ENCODE measurements around the gene HMG20A.

HMG20A gene

DNA sequence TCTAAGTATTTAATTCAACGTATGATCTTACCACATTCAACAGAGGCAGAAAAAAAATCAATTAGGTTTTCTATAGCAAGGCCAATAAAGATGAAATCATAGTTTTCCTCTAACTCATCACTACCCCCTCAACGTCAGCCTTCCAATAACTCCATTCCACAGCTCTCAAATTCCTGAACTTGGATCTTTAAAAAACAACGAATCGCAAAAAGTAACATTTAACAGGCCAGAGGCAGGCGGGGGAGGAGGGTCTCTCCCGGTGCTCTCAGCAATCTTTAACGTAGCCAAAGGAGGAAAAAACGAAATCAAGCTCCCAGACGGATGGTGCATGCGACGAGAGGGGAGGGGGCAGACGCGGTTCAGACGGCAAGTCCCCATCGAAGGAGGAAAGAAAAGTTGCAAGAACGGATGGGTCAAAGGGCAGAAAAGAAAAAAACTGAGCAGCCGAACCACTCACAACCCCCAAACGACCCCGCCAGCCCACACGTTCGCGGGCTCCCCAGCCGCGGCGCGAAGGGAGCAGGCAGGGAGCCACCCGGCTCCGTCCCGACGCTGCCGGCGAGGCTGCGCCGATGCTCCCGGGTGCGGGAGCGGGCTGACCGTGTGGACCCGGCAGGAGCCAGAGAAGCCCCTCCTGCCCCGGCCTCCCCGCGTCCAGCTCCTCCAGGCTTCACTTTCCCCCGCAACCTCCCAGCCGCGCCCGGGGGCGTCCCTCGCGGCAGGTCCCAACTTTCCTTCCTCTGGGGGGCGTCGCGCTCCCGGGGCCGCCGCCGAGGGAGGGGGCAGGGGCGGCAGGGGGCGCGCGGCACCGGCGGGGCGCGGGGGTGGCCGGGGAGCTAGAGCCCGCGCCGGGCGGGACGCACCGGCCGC lies 1.5 kb upstream of the HMG20A start:
- Histone ChIP-seq H3K27me3 (ENCODE audit: control insufficient read depth, insufficient read depth, low read length) (no peaks in the 10 kb centered on the region), H3K36me3 (ENCODE audit: control insufficient read depth, low read depth, low read length) (no peaks in the 10 kb centered on the region), H3K27ac (ENCODE audit: low read length) (no peak overlapping the region), H3K4me1 (ENCODE audit: control insufficient read depth, low read depth, low read length) (peaks cover 36% of the 10 kb centered on the region), H3K9me3 (ENCODE audit: control insufficient read depth, low read depth, low read length) (no peaks in the 10 kb centered on the region), H3K9ac (ENCODE audit: low read length) (peak overlapping the region; percentile 66), H3K4me3 (ENCODE audit: low read length) (peak overlapping the region; percentile 61)

DNA sequence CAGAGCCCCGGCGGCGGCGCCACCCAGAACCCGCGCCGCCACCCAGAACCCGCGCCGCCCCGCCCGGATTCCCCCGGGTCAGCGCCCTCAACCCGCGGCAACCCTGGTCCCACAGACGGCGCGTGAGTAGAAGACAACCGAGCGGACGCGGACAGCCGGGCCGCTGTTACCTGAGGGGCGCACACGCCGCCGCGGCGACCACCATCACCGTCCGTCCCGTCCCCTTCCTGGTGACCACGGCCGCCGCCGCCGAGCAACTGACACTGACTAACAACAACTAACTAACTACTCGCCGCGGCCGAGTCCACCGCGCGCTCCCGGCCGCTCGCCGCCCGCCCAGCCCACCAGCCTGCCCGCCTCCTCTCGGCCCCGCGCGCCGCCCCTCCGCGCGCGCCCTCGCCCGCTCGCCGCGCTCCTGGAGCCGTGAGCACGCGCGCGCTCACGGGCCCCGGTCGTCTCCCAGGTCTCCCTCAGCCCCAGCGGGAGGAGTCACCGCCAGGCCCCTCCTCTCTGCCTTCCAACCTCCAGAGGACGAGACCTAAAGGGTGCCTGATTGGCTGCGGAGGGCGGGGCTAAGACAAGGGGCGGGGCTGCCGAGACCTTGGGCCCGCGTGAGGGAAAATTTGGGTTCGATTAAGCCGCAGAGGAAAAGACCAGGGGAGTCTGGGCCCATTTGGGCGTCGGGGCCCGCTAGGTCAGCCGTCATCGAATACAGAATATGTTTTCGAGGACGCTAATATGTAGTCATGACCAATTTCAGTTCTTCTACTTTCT lies 665 bp upstream of the HMG20A start, which contains the start of gene PEAK1:
Gene PEAK1 (minus strand): TSS at position 269 of the 774 bp plus-strand sequence. CDS start 238,178 bp downstream, outside the sequence.
- Histone ChIP-seq H3K4me3 (ENCODE audit: low read length) (peak within 1 kb of the TSS; percentile 98), H3K36me3 (ENCODE audit: control insufficient read depth, low read depth, low read length) (no peaks in the 10 kb centered on the region), H3K9ac (ENCODE audit: low read length) (peak within 1 kb of the TSS; percentile 84), H3K27ac (ENCODE audit: low read length) (peak within 1 kb of the TSS; percentile 99), H3K9me3 (ENCODE audit: control insufficient read depth, low read depth, low read length) (no peaks in the 10 kb centered on the region), H3K4me1 (ENCODE audit: control insufficient read depth, low read depth, low read length) (peaks cover 36% of the 10 kb centered on the region), H3K27me3 (ENCODE audit: control insufficient read depth, insufficient read depth, low read length) (no peaks in the 10 kb centered on the region)

DNA sequence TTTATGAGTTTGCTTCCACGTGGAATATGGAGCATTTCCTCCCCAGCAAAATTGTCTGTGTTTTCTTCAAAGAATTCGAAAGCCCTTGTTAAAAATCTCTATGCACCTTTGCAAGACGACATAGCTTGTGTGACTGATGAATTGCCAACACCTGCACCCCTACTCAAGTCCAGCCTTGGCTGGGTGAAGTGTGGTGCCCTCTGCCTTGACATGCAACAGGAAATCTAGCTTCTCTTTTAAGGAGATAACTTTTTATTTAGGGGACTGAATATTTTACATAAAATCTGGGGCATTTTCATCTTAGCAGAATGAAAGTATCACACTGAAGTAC lies 647 bp downstream of the HMG20A start:
- no peaks in the 10 kb centered on the region for H3K27me3 ChIP-seq (ENCODE audit: control insufficient read depth, insufficient read depth, low read length)
- H3K9ac ChIP-seq (ENCODE audit: low read length): peak overlapping the region; percentile 84
- H3K27ac ChIP-seq (ENCODE audit: low read length): peak overlapping the region; percentile 31
- no peaks in the 10 kb centered on the region for H3K9me3 ChIP-seq (ENCODE audit: control insufficient read depth, low read depth, low read length)
- peak overlapping the region; percentile 98 for H3K4me3 ChIP-seq (ENCODE audit: low read length)
- no peaks in the 10 kb centered on the region for H3K36me3 ChIP-seq (ENCODE audit: control insufficient read depth, low read depth, low read length)
- H3K4me1 ChIP-seq (ENCODE audit: control insufficient read depth, low read depth, low read length): peaks cover 27% of the 10 kb centered on the region

DNA sequence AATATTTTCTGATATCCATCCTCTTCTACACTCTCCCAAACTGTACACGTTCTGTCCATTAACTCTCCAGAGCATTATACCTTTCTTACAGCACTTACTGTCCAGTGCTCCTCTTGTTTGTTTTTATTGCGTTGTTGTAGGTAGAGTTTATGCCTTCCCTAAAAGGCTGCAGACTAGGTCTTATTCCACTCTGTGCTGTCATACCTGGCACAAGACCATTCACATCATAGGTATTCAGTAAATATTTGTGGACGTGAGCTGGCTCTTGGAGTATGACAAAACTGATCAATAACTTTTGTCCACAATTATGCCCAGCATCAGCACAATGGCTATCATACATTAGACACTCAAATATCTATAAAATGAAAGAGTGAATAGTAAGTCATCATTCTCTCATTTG lies 4.4 kb downstream of the HMG20A start:
- no peak overlapping the region for H3K27ac ChIP-seq (ENCODE audit: low read length)
- no peak overlapping the region for H3K4me3 ChIP-seq (ENCODE audit: low read length)
- H3K9me3 ChIP-seq (ENCODE audit: control insufficient read depth, low read depth, low read length): no peaks in the 10 kb centered on the region
- no peaks in the 10 kb centered on the region for H3K27me3 ChIP-seq (ENCODE audit: control insufficient read depth, insufficient read depth, low read length)
- peaks cover 7% of the 10 kb centered on the region for H3K4me1 ChIP-seq (ENCODE audit: control insufficient read depth, low read depth, low read length)
- no peak overlapping the region for H3K9ac ChIP-seq (ENCODE audit: low read length)
- H3K36me3 ChIP-seq (ENCODE audit: control insufficient read depth, low read depth, low read length): no peaks in the 10 kb centered on the region

DNA sequence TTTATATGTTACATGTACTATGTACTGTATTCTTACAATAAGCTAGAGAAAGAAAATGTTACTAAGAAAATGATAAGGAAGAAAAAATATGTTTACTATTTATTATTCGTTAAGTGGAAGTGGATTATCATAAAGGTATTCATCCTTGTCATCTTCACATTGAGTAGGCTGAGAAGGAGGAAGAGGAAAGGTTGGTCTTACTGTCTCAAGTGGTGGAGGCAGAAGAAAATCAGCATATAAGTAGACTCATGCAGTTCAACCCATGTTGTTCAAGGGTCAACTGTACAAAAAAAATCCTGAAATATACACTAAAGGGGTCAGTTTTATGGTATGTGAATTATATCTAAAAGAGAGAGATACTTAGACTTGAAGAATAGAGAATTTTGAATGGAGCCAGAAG lies 5.7 kb downstream of the HMG20A start:
- H3K36me3 ChIP-seq (ENCODE audit: control insufficient read depth, low read depth, low read length): no peaks in the 10 kb centered on the region
- H3K4me1 ChIP-seq (ENCODE audit: control insufficient read depth, low read depth, low read length): peaks cover 5% of the 10 kb centered on the region
- H3K4me3 ChIP-seq (ENCODE audit: low read length): no peak overlapping the region
- H3K27me3 ChIP-seq (ENCODE audit: control insufficient read depth, insufficient read depth, low read length): no peaks in the 10 kb centered on the region
- no peak overlapping the region for H3K27ac ChIP-seq (ENCODE audit: low read length)
- H3K9ac ChIP-seq (ENCODE audit: low read length): no peak overlapping the region
- no peaks in the 10 kb centered on the region for H3K9me3 ChIP-seq (ENCODE audit: control insufficient read depth, low read depth, low read length)

GRCh38 chr15:77426871-77427270 lies 6.2 kb downstream of the HMG20A start:
- no peaks in the 10 kb centered on the region for H3K36me3 ChIP-seq (ENCODE audit: control insufficient read depth, low read depth, low read length)
- peaks cover under 1% of the 10 kb centered on the region for H3K4me1 ChIP-seq (ENCODE audit: control insufficient read depth, low read depth, low read length)
- H3K9ac ChIP-seq (ENCODE audit: low read length): no peak overlapping the region
- H3K9me3 ChIP-seq (ENCODE audit: control insufficient read depth, low read depth, low read length): no peaks in the 10 kb centered on the region
- no peak overlapping the region for H3K4me3 ChIP-seq (ENCODE audit: low read length)
- H3K27me3 ChIP-seq (ENCODE audit: control insufficient read depth, insufficient read depth, low read length): no peaks in the 10 kb centered on the region
- no peak overlapping the region for H3K27ac ChIP-seq (ENCODE audit: low read length)

GRCh38 chr15:77430213-77430612 lies 9.5 kb downstream of the HMG20A start:
- no peaks in the 10 kb centered on the region for H3K4me1 ChIP-seq (ENCODE audit: control insufficient read depth, low read depth, low read length)
- no peak overlapping the region for H3K27ac ChIP-seq (ENCODE audit: low read length)
- H3K36me3 ChIP-seq (ENCODE audit: control insufficient read depth, low read depth, low read length): no peaks in the 10 kb centered on the region
- H3K9ac ChIP-seq (ENCODE audit: low read length): no peak overlapping the region
- H3K4me3 ChIP-seq (ENCODE audit: low read length): no peak overlapping the region
- no peaks in the 10 kb centered on the region for H3K9me3 ChIP-seq (ENCODE audit: control insufficient read depth, low read depth, low read length)
- no peaks in the 10 kb centered on the region for H3K27me3 ChIP-seq (ENCODE audit: control insufficient read depth, insufficient read depth, low read length)

DNA sequence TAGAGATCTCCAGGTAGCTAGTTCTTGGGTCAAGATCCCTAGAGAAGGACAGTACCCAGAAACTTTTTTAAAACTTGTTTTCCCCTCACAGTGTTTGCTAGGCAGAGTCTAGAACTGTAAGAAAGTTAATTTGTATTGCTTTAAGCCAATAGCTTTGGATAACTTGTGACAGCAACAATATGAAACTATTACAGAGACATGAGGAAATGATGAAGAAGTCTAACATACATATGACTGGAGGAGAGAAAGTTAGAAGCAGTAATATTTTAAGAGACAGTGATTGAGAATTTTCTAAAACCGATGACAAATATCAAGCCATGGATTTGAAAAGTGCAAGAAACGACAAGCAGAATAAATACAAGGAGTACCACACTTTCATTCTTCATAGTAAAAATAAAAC lies 10.0 kb downstream of the HMG20A start:
- no peaks in the 10 kb centered on the region for H3K4me1 ChIP-seq (ENCODE audit: control insufficient read depth, low read depth, low read length)
- H3K4me3 ChIP-seq (ENCODE audit: low read length): no peak overlapping the region
- H3K9me3 ChIP-seq (ENCODE audit: control insufficient read depth, low read depth, low read length): no peaks in the 10 kb centered on the region
- no peaks in the 10 kb centered on the region for H3K36me3 ChIP-seq (ENCODE audit: control insufficient read depth, low read depth, low read length)
- no peaks in the 10 kb centered on the region for H3K27me3 ChIP-seq (ENCODE audit: control insufficient read depth, insufficient read depth, low read length)
- no peak overlapping the region for H3K9ac ChIP-seq (ENCODE audit: low read length)
- H3K27ac ChIP-seq (ENCODE audit: low read length): no peak overlapping the region

- H3K4me3 ChIP-seq (ENCODE audit: low read length): no peak overlapping the region
- no peaks in the 10 kb centered on the region for H3K9me3 ChIP-seq (ENCODE audit: control insufficient read depth, low read depth, low read length)
- H3K4me1 ChIP-seq (ENCODE audit: control insufficient read depth, low read depth, low read length): no peaks in the 10 kb centered on the region
Measured at GRCh38 chr15:77436822-77437221, 16.1 kb downstream of the HMG20A start.

GRCh38 chr15:77437264-77437663 lies 16.6 kb downstream of the HMG20A start:
- no peaks in the 10 kb centered on the region for H3K36me3 ChIP-seq (ENCODE audit: control insufficient read depth, low read depth, low read length)
- no peaks in the 10 kb centered on the region for H3K4me1 ChIP-seq (ENCODE audit: control insufficient read depth, low read depth, low read length)
- no peak overlapping the region for H3K9ac ChIP-seq (ENCODE audit: low read length)
- no peak overlapping the region for H3K27ac ChIP-seq (ENCODE audit: low read length)
- H3K9me3 ChIP-seq (ENCODE audit: control insufficient read depth, low read depth, low read length): no peaks in the 10 kb centered on the region
- no peak overlapping the region for H3K4me3 ChIP-seq (ENCODE audit: low read length)
- H3K27me3 ChIP-seq (ENCODE audit: control insufficient read depth, insufficient read depth, low read length): no peaks in the 10 kb centered on the region

More at GRCh38 chr15:77436822-77437221, 16.1 kb downstream of the HMG20A start:
- Histone ChIP-seq H3K27ac (ENCODE audit: low read length) (no peak overlapping the region), H3K36me3 (ENCODE audit: control insufficient read depth, low read depth, low read length) (no peaks in the 10 kb centered on the region), H3K27me3 (ENCODE audit: control insufficient read depth, insufficient read depth, low read length) (no peaks in the 10 kb centered on the region), H3K9ac (ENCODE audit: low read length) (no peak overlapping the region)

- H3K4me1 ChIP-seq (ENCODE audit: control insufficient read depth, low read depth, low read length): peaks cover 11% of the 10 kb centered on the region
- no peaks in the 10 kb centered on the region for H3K9me3 ChIP-seq (ENCODE audit: control insufficient read depth, low read depth, low read length)
- no peak overlapping the region for H3K27ac ChIP-seq (ENCODE audit: low read length)
- no peak overlapping the region for H3K4me3 ChIP-seq (ENCODE audit: low read length)
- no peaks in the 10 kb centered on the region for H3K27me3 ChIP-seq (ENCODE audit: control insufficient read depth, insufficient read depth, low read length)
- H3K36me3 ChIP-seq (ENCODE audit: control insufficient read depth, low read depth, low read length): no peaks in the 10 kb centered on the region
- H3K9ac ChIP-seq (ENCODE audit: low read length): no peak overlapping the region
Measured at GRCh38 chr15:77440378-77440999, 19.8 kb downstream of the HMG20A start.
